Sciatic nerve (tissue), 1 donor: ENCODE data around the gene LRRC63. TPM values are rescaled to one million over a fixed set of nuclear protein-coding genes. Genes with fewer than 3 reads are reported as not detected.

ENCODE experiments used
- total RNA-seq: library from RNA; stranded (reverse); fragmentation: NEBNext Ultra II Directional; extraction: Animal tissue kit (Norgen Biotek cat#: 25700); gene quantifications from one replicate; pipeline ENCODE4 v1.2.1, GENCODE V29; 2021
- donor health status: DM: no; HTN: no; CAD: no.

The LRRC63 gene
- total RNA-seq, 1 donor from 2014 or later: 0.49 TPM

Other genes with a start within 250 kb of the LRRC63 start
- 74.1 TPM for gene ZC3H13, start 159.2 kb upstream of the LRRC63 start, total RNA-seq
- not detected for gene CPB2, start 106.9 kb upstream of the LRRC63 start, total RNA-seq
- 52.7 TPM for gene LCP1, start 29.8 kb upstream of the LRRC63 start, total RNA-seq
- 7.3 TPM for gene RUBCNL, start 175.3 kb downstream of the LRRC63 start, total RNA-seq